Mammary epithelial cell (primary cell): Measurements from ENCODE around the gene ADORA2A.

Experiments
- CTCF ChIP-seq, 2 donors: IDR thresholded peaks in 1 of 2; conservative IDR thresholded peaks in 1 of 2; 2 replicates each; pipeline ENCODE4 v1.5.1; 2011 to 2012; ENCODE audit warnings: inconsistent platforms in 2 of 2, low read length in 2 of 2, mild to moderate bottlenecking in 2 of 2, control low read depth in 1 of 2, low read depth in 1 of 2; ENCODE audit not compliant: insufficient read depth in 1 of 2; ENCODE audit errors: extremely low read depth in 1 of 2
- EZH2 ChIP-seq: IDR thresholded peaks from 2 replicates; pipeline ENCODE4 v1.6.1; 2012; ENCODE audit warnings: low read length, inconsistent platforms, borderline replicate concordance

- no peak for TF ChIP-seq CTCF (conservative IDR thresholded peaks at IDR 0.05 in 1 of 2, IDR thresholded peaks at IDR 0.05 in 1 of 2; ENCODE audit: extremely low read depth in 1 of 2, insufficient read depth in 1 of 2, low read depth in 1 of 2, low read length in 2 of 2)
- TF ChIP-seq EZH2, result no peak
Measured at GRCh38 chr22:24402460-24403192, 24.8 kb upstream of the ADORA2A start.
